Panc1 (cell line): ENCODE results near the gene WNK1.

ENCODE experiments used
- CTCF ChIP-seq: fragments of 450-650 bp; IDR thresholded peaks from 2 replicates; pipeline ENCODE4 v1.5.1; 2017; ENCODE audit warnings: mild to moderate bottlenecking
- POLR2AphosphoS5 ChIP-seq: IDR thresholded peaks from 2 replicates; pipeline ENCODE4 v1.6.1; 2012; ENCODE audit warnings: mild to moderate bottlenecking, low read depth, low read length, moderate library complexity

DNA sequence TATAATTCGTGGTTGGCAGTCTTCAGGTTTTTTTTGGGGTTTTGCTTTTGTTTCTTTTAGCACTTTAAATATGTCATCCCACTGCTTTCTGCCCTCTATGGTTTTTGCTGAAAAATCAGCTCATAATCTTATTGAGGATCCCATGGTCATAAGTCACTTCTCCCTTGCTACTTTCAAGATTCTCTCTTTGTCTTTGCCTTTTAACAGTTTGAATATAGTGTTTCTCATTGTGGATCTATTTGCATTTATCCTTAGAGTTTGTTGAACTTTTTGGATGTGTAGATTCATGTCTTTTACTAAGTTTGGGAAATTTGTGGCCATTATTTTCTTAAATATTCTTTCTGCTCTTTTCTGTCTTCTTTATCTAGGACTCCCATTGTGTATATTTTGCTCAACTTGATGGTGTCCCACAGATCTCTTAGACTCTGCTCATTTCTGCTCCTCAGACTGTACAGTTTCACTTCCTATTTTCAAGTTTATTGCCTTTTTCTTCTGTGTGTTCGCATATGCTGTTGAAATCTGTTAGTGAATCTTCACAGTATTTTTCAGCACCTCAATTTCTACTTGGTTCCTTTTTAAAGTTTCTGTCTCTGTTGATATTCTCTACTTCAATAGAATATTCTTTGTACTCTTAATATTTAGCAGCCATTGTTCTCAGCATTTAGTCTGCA is 70.8 kb downstream of the WNK1 start:
- TF ChIP-seq POLR2AphosphoS5 (no peak), CTCF (no peak)
